Right atrium auricular region (tissue), 2 donors: ENCODE measurements around the gene TPM1. TPM values are rescaled to one million over a fixed set of nuclear protein-coding genes. Genes with fewer than 3 reads are reported as not detected.

ENCODE experiments used
- DNase-seq: peaks from one replicate; pipeline ENCODE4 v3.0.0-alpha.2; 2019; ENCODE audit warnings: low spot score
- H3K27ac ChIP-seq, 2 donors: fragments of 200-600 bp; sonication (generic); 1 replicate in 1 of 2; 2 replicates in 1 of 2; pipeline ENCODE4 v1.5.1; 2016 to 2019
- H3K27me3 ChIP-seq, 2 donors: fragments of 200-600 bp; sonication (generic); one replicate each; pipeline versions ENCODE4 v1.5.1 to v1.6.0; 2017 to 2019
- H3K36me3 ChIP-seq: fragments of 200-600 bp; sonication (generic); one replicate; pipeline ENCODE4 v1.5.1; 2016
- H3K4me1 ChIP-seq, 2 donors: fragments of 200-600 bp; sonication (generic); one replicate each; pipeline versions ENCODE4 v1.5.1 to v1.6.0; 2017 to 2019
- H3K4me3 ChIP-seq, 2 donors: fragments of 200-600 bp; sonication (generic); 1 replicate in 1 of 2; 2 replicates in 1 of 2; pipeline ENCODE4 v1.5.1; 2017 to 2019; ENCODE audit warnings: mild to moderate bottlenecking in 1 of 2, moderate library complexity in 1 of 2
- H3K9me3 ChIP-seq, 2 donors: fragments of 200-600 bp; sonication (generic); one replicate each; pipeline ENCODE4 v1.5.1; 2019
- total RNA-seq, 2 donors: library from RNA; depleted of rRNA; stranded (reverse); fragments of >200 nt; gene quantifications; one replicate each; pipeline ENCODE4 v1.1.0, GENCODE V29; 2016
- TF ChIP-seq, protein P1 (sequence below), 2 donors: fragments of 200-600 bp; sonication (generic); IDR thresholded peaks; one replicate each; pipeline ENCODE4 v1.5.1; 2019; ENCODE audit warnings: antibody characterized with exemption in 2 of 2

TPM1 gene
- total RNA-seq, 2 donors from 2014 or later = 5,368 to 7,988 TPM

DNA sequence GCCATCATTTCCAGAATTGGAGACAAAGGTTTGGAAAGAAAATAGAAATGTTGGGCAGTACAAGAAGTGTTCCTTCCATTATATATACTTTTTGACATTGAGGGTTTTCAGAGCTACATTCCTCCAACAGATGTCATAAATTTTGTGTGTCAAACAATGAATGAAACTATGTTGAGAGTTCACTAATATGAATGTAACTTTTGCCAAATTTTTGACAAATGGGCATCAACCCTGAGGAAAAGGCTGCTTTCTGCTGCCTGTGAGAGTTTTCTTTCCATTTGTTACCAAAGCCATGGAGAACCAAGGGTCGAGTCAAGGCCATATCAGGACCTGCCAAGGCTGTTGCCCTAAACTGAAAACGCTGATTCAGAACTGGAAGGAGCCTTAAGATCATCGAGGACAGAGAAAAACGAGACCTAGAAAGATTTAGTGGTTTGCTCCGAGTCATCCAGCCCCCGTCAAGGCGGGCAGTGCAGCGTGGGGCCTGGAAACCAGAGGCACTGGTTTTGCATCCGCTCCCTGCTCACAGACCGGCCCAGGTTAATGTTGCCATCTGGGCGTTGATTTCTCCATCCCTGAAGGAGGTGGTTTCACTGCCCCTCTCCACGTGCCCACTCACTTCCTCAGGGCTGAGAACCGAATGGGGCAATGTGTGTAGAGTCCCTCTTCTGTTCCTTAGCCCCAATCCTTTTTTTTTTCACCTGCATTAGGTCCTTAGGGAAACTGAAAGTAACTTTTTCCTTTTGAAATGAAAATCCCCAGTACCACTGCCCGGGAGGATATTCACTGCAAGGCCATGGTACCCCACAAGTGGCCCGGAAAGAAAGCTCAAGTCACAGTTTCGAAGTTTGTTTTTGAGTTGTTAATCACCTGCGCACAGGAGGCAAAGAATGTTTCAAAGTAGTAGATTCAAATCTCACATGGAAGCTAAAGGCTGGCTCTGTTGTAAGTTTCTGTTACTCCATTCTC, 32.8 kb downstream of the TPM1 start:
- no peak for DNase-seq
- H3K27ac ChIP-seq = no peak overlapping the region
- H3K27me3 ChIP-seq = no peaks in the 10 kb centered on the region
- TF ChIP-seq, protein P1, sequence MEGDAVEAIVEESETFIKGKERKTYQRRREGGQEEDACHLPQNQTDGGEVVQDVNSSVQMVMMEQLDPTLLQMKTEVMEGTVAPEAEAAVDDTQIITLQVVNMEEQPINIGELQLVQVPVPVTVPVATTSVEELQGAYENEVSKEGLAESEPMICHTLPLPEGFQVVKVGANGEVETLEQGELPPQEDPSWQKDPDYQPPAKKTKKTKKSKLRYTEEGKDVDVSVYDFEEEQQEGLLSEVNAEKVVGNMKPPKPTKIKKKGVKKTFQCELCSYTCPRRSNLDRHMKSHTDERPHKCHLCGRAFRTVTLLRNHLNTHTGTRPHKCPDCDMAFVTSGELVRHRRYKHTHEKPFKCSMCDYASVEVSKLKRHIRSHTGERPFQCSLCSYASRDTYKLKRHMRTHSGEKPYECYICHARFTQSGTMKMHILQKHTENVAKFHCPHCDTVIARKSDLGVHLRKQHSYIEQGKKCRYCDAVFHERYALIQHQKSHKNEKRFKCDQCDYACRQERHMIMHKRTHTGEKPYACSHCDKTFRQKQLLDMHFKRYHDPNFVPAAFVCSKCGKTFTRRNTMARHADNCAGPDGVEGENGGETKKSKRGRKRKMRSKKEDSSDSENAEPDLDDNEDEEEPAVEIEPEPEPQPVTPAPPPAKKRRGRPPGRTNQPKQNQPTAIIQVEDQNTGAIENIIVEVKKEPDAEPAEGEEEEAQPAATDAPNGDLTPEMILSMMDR (IDR thresholded peaks at IDR 0.05) = no peak
- no peak overlapping the region for H3K4me3 ChIP-seq
- no peaks in the 10 kb centered on the region for H3K9me3 ChIP-seq
- peaks cover 0 to 16% of the 10 kb centered on the region in 2 donors for H3K4me1 ChIP-seq
- peaks cover 10% of the 10 kb centered on the region for H3K36me3 ChIP-seq

DNA sequence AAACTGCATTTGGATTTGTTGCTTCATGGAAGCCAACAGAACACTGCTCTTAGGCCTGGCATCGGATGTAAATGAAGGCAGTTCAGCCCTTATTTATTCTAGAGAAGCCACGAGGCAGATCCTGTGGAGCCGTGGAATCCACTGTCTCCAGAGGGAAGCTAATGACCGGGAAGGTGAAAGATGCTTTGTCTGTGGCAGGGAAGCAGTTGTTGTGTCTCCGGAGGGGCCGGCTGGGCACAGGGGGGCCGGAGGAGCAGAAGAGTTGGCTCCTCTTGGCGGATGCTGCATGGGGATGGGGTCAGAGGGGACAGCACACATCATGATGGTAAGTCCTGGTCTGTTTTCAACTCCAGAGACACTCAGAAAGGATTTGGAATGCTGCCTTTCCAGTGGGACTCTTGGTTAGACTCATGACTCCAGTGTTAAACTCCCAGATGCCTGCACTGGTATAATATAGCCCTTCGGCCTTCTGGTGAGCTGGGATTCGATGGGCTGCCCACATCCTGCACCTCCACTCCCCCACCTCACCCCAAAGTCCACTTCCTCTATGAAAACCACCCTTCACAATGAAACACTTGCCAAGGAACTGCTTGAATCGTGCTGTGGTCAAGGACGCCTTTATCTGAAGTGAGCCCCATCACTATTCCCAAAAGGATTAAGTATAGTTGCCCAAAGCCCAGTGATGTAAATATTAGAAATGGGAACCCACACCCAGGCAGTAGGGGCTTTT, 33.6 kb downstream of the TPM1 start:
- TF ChIP-seq, protein P1 (IDR thresholded peaks at IDR 0.05) = no peak
- peaks cover 7% of the 10 kb centered on the region for H3K36me3 ChIP-seq
- H3K9me3 ChIP-seq = no peaks in the 10 kb centered on the region
- no peak overlapping the region for H3K27ac ChIP-seq
- H3K4me3 ChIP-seq = no peak overlapping the region
- peaks cover 0 to 20% of the 10 kb centered on the region in 2 donors for H3K4me1 ChIP-seq
- H3K27me3 ChIP-seq = no peaks in the 10 kb centered on the region
- no peak for DNase-seq

DNA sequence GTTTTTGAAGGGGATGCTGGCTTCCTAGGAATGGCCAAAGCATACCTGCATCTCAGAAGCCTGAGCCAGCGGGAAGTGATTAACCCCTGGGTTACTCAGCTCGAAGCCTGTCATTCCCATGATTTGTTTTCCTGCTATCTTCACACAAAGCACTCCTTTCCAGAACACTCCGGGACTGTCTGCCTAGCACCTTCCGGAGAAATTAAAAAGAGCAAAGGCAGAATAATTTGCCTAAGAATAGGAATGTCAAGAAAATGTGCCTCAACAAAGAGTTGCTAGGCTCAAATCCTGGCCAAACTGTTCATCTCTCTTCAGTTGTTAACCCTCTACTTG, 34.1 kb downstream of the TPM1 start:
- TF ChIP-seq, protein P1 (IDR thresholded peaks at IDR 0.05) = no peak
- Histone ChIP-seq H3K4me3 (no peak overlapping the region), H3K27ac (no peak overlapping the region), H3K4me1 (peaks cover 0 to 19% of the 10 kb centered on the region in 2 donors), H3K36me3 (peaks cover 1% of the 10 kb centered on the region), H3K9me3 (no peaks in the 10 kb centered on the region), H3K27me3 (no peaks in the 10 kb centered on the region)
- DNase-seq = no peak

DNA sequence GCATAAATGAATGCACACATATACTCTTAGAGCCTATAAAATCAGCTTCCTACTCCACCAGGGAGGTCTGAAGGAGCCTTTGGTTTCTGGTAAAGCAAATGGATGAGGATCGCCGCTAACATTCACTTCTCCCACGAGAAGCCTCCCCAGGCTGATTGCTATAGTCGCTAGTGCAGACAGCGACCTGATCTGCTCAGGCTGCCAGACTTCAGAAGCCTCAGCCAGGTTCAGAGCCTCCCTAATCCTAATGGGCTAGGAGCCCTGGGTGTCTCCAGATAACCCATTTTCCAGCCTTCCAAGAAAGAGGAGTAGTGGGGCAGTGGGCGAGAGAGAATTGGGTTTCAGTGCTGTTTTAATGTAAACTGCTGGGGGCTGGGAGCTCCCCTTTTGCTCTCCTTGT, 35.4 kb downstream of the TPM1 start:
- TF ChIP-seq, protein P1 (IDR thresholded peaks at IDR 0.05) = no peak
- Histone ChIP-seq H3K9me3 (no peaks in the 10 kb centered on the region), H3K27me3 (no peaks in the 10 kb centered on the region), H3K4me1 (peaks cover 0 to 24% of the 10 kb centered on the region in 2 donors), H3K4me3 (no peak overlapping the region), H3K36me3 (no peaks in the 10 kb centered on the region), H3K27ac (no peak overlapping the region)
- no peak for DNase-seq

DNA sequence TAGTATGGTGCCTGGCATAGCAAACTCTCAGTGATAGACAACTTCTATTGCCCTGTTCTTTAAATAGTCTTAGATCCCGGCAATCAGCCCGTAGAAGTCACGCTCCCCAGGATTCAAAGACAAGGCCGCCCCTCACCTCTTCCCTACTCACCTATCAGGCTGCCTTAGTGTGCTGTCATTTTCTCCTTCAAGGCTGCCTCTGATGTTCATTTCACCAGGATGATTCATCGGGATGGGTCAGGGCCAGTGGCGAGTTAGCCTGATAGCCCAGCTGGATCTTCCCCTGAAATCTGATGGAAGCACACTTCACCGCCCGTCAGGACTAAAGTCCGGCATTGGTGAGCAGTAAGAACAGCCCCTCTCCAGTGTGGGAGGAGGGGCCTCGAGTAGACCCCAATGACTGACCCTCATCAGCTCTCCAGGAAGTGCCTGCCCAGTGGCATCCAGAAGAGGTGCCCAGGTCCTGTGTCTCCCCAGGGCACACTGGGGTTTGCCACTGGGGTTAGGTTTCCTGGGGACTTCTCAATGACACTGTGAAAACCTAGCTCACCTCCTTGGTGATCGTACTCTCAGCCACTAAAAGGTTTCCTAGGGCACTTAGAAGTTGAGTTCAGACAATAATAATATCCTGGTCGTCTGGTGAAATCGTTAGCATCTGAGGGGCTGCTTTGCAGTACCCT, 37.5 kb downstream of the TPM1 start:
- Histone ChIP-seq H3K4me1 (peaks cover 0 to 31% of the 10 kb centered on the region in 2 donors), H3K4me3 (no peak overlapping the region), H3K36me3 (no peaks in the 10 kb centered on the region), H3K27me3 (no peaks in the 10 kb centered on the region), H3K9me3 (no peaks in the 10 kb centered on the region), H3K27ac (peak overlapping the region; percentile 75 to 90)
- TF ChIP-seq, protein P1 (IDR thresholded peaks at IDR 0.05) = no peak
- DNase-seq = no peak
